Smooth muscle cell (in vitro differentiated cells): ENCODE measurements around the gene SPOCD1. TPM values are rescaled to one million over a fixed set of nuclear protein-coding genes. Genes with fewer than 3 reads are reported as not detected.

ENCODE experiments used
- DNase-seq: peaks from one replicate; lab custom pipeline; 2025; ENCODE audit not compliant: unreplicated experiment; lab: John Stamatoyannopoulos, UW
- H2AFZ ChIP-seq: fragments of 200-600 bp; sonication (generic); 2 replicates; pipeline ENCODE4 v1.6.0; 2016; ENCODE audit warnings: antibody characterized with exemption, low read depth, mild to moderate bottlenecking
- H3F3A ChIP-seq: fragments of 200-600 bp; sonication (generic); 2 replicates; pipeline ENCODE4 v1.6.0; 2017; ENCODE audit warnings: antibody characterized with exemption, low read depth
- H3K27ac ChIP-seq: fragments of 200-600 bp; sonication (generic); 2 replicates; pipeline ENCODE4 v1.5.1; 2016; ENCODE audit warnings: low read depth, mild to moderate bottlenecking
- H3K27me3 ChIP-seq: fragments of 200-600 bp; sonication (generic); 2 replicates; pipeline ENCODE4 v1.6.1; 2016; ENCODE audit warnings: low read depth, mild to moderate bottlenecking
- H3K36me3 ChIP-seq: fragments of 200-600 bp; sonication (generic); 2 replicates; pipeline ENCODE4 v1.5.1; 2016; ENCODE audit warnings: low read depth
- H3K4me1 ChIP-seq: fragments of 200-600 bp; sonication (generic); 2 replicates; pipeline ENCODE4 v1.5.1; 2016; ENCODE audit warnings: low read depth
- H3K4me2 ChIP-seq: fragments of 200-600 bp; sonication (generic); 2 replicates; pipeline ENCODE4 v1.6.0; 2016; ENCODE audit warnings: mild to moderate bottlenecking
- H3K4me3 ChIP-seq: fragments of 200-600 bp; sonication (generic); 2 replicates; pipeline ENCODE4 v1.5.1; 2016; ENCODE audit warnings: mild to moderate bottlenecking
- H3K79me2 ChIP-seq: fragments of 200-600 bp; sonication (generic); 2 replicates; pipeline ENCODE4 v1.6.0; 2016; ENCODE audit warnings: low read depth, mild to moderate bottlenecking
- H3K9ac ChIP-seq: fragments of 200-600 bp; sonication (generic); 2 replicates; pipeline ENCODE4 v1.6.0; 2016; ENCODE audit warnings: low read depth
- H3K9me3 ChIP-seq: fragments of 200-600 bp; sonication (generic); replicated peaks from 2 replicates; pipeline ENCODE4 v1.5.1; 2016; ENCODE audit warnings: low read depth
- H4K20me1 ChIP-seq: fragments of 200-600 bp; sonication (generic); 2 replicates; pipeline ENCODE4 v1.6.0; 2016; ENCODE audit warnings: low read depth
- WGBS: methylation state at CpG from one replicate; pipeline ENCODE4 v1.1.7; 2016; ENCODE audit warnings: low lambda C conversion rate; 5-methylcytosine and 5-hydroxymethylcytosine counted together
- polyA plus RNA-seq: library from polyadenylated mRNA; unstranded; fragments of >200 nt; fragmentation: Nextera tagmentation; extraction: Ambion mirVana; gene quantifications from 2 replicates; pipeline ENCODE4 v1.2.1, GENCODE V29; 2016
- total RNA-seq: library from RNA; depleted of rRNA; stranded (reverse); fragments of >200 nt; gene quantifications from 2 replicates; pipeline ENCODE4 v1.2.3, GENCODE V29; 2014
- TF ChIP-seq, protein P1 (sequence below): fragments of 200-600 bp; sonication (generic); IDR thresholded peaks from 2 replicates; pipeline ENCODE4 v1.5.1; 2017; ENCODE audit warnings: borderline replicate concordance, mild to moderate bottlenecking, antibody characterized with exemption; ENCODE audit not compliant: insufficient read depth, poor library complexity, severe bottlenecking

The SPOCD1 gene
- total and polyA plus RNA-seq, 2 experiments from 2014 or later = 39.5 to 45.3 TPM

DNA sequence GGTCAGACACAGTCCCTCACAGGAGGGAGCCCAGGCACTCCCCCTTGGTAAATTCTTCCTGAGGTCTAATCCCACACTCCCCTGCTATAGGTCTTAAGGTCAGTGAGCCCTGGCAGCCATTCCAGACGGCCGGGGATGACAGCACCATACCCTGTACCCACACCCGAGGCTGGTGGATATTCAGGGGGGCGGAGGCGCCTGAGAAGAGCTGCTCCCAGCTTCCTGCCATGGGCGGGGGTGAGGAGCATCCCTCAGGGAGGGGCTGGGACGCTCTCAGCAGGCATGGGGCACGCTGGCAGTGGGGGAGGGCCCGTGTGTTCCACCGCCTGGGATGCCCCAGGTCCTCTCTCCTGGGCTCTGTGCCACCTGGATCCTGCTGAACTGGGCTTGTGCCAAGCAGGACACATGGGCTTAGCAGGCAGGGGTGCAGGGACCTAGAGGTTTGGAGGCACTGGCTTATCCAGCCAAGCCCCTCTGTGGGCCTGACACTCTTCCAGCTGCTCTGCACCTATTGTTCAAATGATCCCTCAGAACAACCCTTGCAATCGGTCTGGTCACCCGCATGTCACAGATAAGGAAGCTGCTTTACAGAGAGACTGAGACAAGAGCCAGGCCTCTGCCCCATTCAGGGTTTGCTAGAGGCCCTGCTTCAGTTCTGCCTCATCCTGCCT lies 46.0 kb downstream of the SPOCD1 start:
- no peak overlapping the region for H2AFZ ChIP-seq
- no peaks in the 10 kb centered on the region for H3F3A ChIP-seq
- TF ChIP-seq, protein P1, sequence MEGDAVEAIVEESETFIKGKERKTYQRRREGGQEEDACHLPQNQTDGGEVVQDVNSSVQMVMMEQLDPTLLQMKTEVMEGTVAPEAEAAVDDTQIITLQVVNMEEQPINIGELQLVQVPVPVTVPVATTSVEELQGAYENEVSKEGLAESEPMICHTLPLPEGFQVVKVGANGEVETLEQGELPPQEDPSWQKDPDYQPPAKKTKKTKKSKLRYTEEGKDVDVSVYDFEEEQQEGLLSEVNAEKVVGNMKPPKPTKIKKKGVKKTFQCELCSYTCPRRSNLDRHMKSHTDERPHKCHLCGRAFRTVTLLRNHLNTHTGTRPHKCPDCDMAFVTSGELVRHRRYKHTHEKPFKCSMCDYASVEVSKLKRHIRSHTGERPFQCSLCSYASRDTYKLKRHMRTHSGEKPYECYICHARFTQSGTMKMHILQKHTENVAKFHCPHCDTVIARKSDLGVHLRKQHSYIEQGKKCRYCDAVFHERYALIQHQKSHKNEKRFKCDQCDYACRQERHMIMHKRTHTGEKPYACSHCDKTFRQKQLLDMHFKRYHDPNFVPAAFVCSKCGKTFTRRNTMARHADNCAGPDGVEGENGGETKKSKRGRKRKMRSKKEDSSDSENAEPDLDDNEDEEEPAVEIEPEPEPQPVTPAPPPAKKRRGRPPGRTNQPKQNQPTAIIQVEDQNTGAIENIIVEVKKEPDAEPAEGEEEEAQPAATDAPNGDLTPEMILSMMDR = no peak
- H4K20me1 ChIP-seq = no peaks in the 10 kb centered on the region
- H3K79me2 ChIP-seq = no peaks in the 10 kb centered on the region
- H3K9me3 ChIP-seq = no peaks in the 10 kb centered on the region
- no peak for DNase-seq
- no peak overlapping the region for H3K4me3 ChIP-seq
- H3K4me1 ChIP-seq = peaks cover 22% of the 10 kb centered on the region
- H3K9ac ChIP-seq = no peak overlapping the region
- 56% methylated on average over 12 of the region's 12 CpGs for WGBS
- no peak overlapping the region for H3K4me2 ChIP-seq
- peaks cover 34% of the 10 kb centered on the region for H3K27me3 ChIP-seq
- no peaks in the 10 kb centered on the region for H3K36me3 ChIP-seq
- no peak overlapping the region for H3K27ac ChIP-seq

DNA sequence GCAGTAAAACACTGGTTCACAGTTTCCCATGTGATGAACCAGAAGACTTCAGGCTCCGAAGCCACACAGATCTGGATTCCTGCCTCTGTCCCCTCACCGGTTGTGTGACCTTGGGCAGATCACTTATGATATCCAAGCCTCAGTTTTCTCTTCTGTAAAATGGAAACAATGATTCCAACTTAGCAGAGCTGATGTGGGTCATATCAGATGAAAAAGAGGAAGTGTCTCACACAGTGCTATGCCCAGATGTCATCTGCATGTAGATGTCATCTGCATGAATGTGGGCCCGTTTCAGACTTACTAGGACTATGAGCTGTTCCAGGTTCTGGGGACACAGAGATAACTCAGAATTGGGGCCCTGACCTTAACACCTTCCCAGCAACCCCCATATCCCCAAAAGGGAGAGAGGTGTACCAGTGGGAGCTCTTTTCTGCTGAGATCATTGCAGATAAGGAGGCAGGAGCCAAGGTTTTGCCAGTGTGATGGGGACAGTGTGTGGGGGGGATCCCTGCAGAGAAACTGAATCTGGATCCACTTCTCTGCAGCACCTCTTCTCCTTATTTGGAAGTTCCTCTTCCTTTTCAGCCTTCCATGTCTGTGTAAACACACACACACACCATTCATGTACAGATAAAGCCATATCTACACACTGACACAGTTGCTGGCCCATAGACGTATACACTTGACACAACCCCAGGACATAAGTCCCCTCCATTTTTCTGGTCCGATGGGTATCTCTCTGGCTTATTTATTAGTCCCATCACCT lies 46.7 kb downstream of the SPOCD1 start:
- no peak overlapping the region for H3K27ac ChIP-seq
- DNase-seq = no peak
- H2AFZ ChIP-seq = no peak overlapping the region
- H3K79me2 ChIP-seq = no peaks in the 10 kb centered on the region
- no peaks in the 10 kb centered on the region for H3F3A ChIP-seq
- peaks cover 27% of the 10 kb centered on the region for H3K4me1 ChIP-seq
- H3K9ac ChIP-seq = no peak overlapping the region
- H3K36me3 ChIP-seq = no peaks in the 10 kb centered on the region
- H3K27me3 ChIP-seq = peaks cover 26% of the 10 kb centered on the region
- no peaks in the 10 kb centered on the region for H4K20me1 ChIP-seq
- H3K9me3 ChIP-seq = no peaks in the 10 kb centered on the region
- no peak overlapping the region for H3K4me3 ChIP-seq
- 74% methylated on average over 5 of the region's 5 CpGs for WGBS
- H3K4me2 ChIP-seq = no peak overlapping the region
- TF ChIP-seq, protein P1 = no peak

DNA sequence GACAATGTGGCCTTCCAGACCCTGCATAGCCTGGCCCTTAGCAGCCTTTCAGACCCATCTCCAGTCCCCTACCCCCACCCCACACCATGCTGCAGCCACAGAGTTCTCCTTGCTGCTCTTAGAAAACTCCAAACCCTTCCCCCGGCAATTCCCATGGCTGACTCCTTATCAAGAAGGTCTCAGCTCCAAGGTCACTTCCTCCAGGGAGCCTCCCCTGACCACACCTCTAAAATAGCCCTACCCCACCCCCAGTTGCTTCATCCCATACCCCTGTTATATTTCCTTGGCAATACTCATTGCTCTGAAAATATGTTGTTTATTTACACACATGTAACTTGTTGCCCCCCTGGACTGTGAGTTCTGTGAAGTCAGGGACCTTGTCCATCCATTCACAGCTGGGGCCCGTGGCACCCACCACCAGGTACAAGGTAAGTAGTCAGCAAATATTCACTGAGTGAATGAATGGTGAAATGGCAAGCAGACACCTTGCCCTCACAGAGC lies 47.4 kb downstream of the SPOCD1 start:
- H3K4me1 ChIP-seq = peaks cover 27% of the 10 kb centered on the region
- peaks cover 20% of the 10 kb centered on the region for H3K27me3 ChIP-seq
- no peaks in the 10 kb centered on the region for H3K79me2 ChIP-seq
- H2AFZ ChIP-seq = no peak overlapping the region
- no peaks in the 10 kb centered on the region for H3K36me3 ChIP-seq
- WGBS = 69% methylated on average over 2 of the region's 2 CpGs
- no peaks in the 10 kb centered on the region for H4K20me1 ChIP-seq
- no peak overlapping the region for H3K27ac ChIP-seq
- no peak overlapping the region for H3K9ac ChIP-seq
- H3F3A ChIP-seq = no peaks in the 10 kb centered on the region
- DNase-seq = no peak
- no peak overlapping the region for H3K4me3 ChIP-seq
- H3K4me2 ChIP-seq = no peak overlapping the region
- TF ChIP-seq, protein P1 = no peak
- no peaks in the 10 kb centered on the region for H3K9me3 ChIP-seq
